ENCODE results near the gene SND1.

Gene SND1

GRCh38 chr7:127870231-127870907 is 218.4 kb downstream of the SND1 start:
- DNase-seq (ENCODE audit: insufficient read length), result no peak
- FAIRE-seq, result no peak
- TF ChIP-seq TAF1 (IDR thresholded peaks at IDR 0.05; ENCODE audit: borderline replicate concordance, low read depth, low read length) (no peak), POLR2AphosphoS5 (IDR thresholded peaks at IDR 0.05; ENCODE audit: low read depth, low read length) (no peak), POLR2A (IDR thresholded peaks at IDR 0.05; ENCODE audit: low read depth, low read length) (no peak)

- no peak for TF ChIP-seq POLR2A (IDR thresholded peaks at IDR 0.05; ENCODE audit: low read depth, low read length)
- no peak for TF ChIP-seq TAF1 (IDR thresholded peaks at IDR 0.05; ENCODE audit: borderline replicate concordance, low read depth, low read length)
- TF ChIP-seq POLR2AphosphoS5 (IDR thresholded peaks at IDR 0.05; ENCODE audit: low read depth, low read length), result no peak
Observed at GRCh38 chr7:127871226-127871625, 219.2 kb downstream of the SND1 start.

GRCh38 chr7:127872122-127872521 is 220.1 kb downstream of the SND1 start:
- FAIRE-seq (no peak), DNase-seq (ENCODE audit: insufficient read length) (no peak)
- TF ChIP-seq POLR2AphosphoS5 (IDR thresholded peaks at IDR 0.05; ENCODE audit: low read depth, low read length) (no peak), POLR2A (IDR thresholded peaks at IDR 0.05; ENCODE audit: low read depth, low read length) (no peak), TAF1 (IDR thresholded peaks at IDR 0.05; ENCODE audit: borderline replicate concordance, low read depth, low read length) (no peak)

More at GRCh38 chr7:127871226-127871625, 219.2 kb downstream of the SND1 start:
- DNase-seq (ENCODE audit: insufficient read length) (no peak), FAIRE-seq (no peak)

- no peak for FAIRE-seq
- DNase-seq (ENCODE audit: insufficient read length), result no peak
- TF ChIP-seq TAF1 (IDR thresholded peaks at IDR 0.05; ENCODE audit: borderline replicate concordance, low read depth, low read length) (no peak), POLR2A (IDR thresholded peaks at IDR 0.05; ENCODE audit: low read depth, low read length) (no peak), POLR2AphosphoS5 (IDR thresholded peaks at IDR 0.05; ENCODE audit: low read depth, low read length) (no peak)
Observed at GRCh38 chr7:127873151-127873550, 221.2 kb downstream of the SND1 start.

- FAIRE-seq (peak; percentile 44), DNase-seq (ENCODE audit: insufficient read length) (no peak)
Observed at GRCh38 chr7:127873715-127874636, 222.0 kb downstream of the SND1 start.

GRCh38 chr7:127874951-127875608 is 223.1 kb downstream of the SND1 start:
- TF ChIP-seq POLR2AphosphoS5 (IDR thresholded peaks at IDR 0.05; ENCODE audit: low read depth, low read length) (no peak), POLR2A (IDR thresholded peaks at IDR 0.05; ENCODE audit: low read depth, low read length) (no peak)
- no peak for FAIRE-seq
- DNase-seq (ENCODE audit: insufficient read length), result no peak

More at GRCh38 chr7:127873715-127874636, 222.0 kb downstream of the SND1 start:
- TF ChIP-seq POLR2AphosphoS5 (IDR thresholded peaks at IDR 0.05; ENCODE audit: low read depth, low read length) (no peak), POLR2A (IDR thresholded peaks at IDR 0.05; ENCODE audit: low read depth, low read length) (no peak), TAF1 (IDR thresholded peaks at IDR 0.05; ENCODE audit: borderline replicate concordance, low read depth, low read length) (no peak)

GRCh38 chr7:127876393-127876792 is 224.4 kb downstream of the SND1 start:
- FAIRE-seq, result no peak
- TF ChIP-seq POLR2A (IDR thresholded peaks at IDR 0.05; ENCODE audit: low read depth, low read length) (no peak), TAF1 (IDR thresholded peaks at IDR 0.05; ENCODE audit: borderline replicate concordance, low read depth, low read length) (no peak), POLR2AphosphoS5 (IDR thresholded peaks at IDR 0.05; ENCODE audit: low read depth, low read length) (no peak)
- DNase-seq (ENCODE audit: insufficient read length), result no peak

- no peak for FAIRE-seq
- no peak for DNase-seq (ENCODE audit: insufficient read length)
- TF ChIP-seq POLR2AphosphoS5 (IDR thresholded peaks at IDR 0.05; ENCODE audit: low read depth, low read length) (no peak), POLR2A (IDR thresholded peaks at IDR 0.05; ENCODE audit: low read depth, low read length) (no peak), TAF1 (IDR thresholded peaks at IDR 0.05; ENCODE audit: borderline replicate concordance, low read depth, low read length) (no peak)
Observed at GRCh38 chr7:127877951-127878350, 226.0 kb downstream of the SND1 start.

- FAIRE-seq, result no peak
- no peak for TF ChIP-seq POLR2A (IDR thresholded peaks at IDR 0.05; ENCODE audit: low read depth, low read length)
- TF ChIP-seq TAF1 (IDR thresholded peaks at IDR 0.05; ENCODE audit: borderline replicate concordance, low read depth, low read length), result no peak
- no peak for TF ChIP-seq POLR2AphosphoS5 (IDR thresholded peaks at IDR 0.05; ENCODE audit: low read depth, low read length)
- DNase-seq (ENCODE audit: insufficient read length), result no peak
Observed at GRCh38 chr7:127878791-127879190, 226.8 kb downstream of the SND1 start.

- no peak for FAIRE-seq
- TF ChIP-seq POLR2AphosphoS5 (IDR thresholded peaks at IDR 0.05; ENCODE audit: low read depth, low read length), result no peak
- TF ChIP-seq TAF1 (IDR thresholded peaks at IDR 0.05; ENCODE audit: borderline replicate concordance, low read depth, low read length), result no peak
- TF ChIP-seq POLR2A (IDR thresholded peaks at IDR 0.05; ENCODE audit: low read depth, low read length), result no peak
- no peak for DNase-seq (ENCODE audit: insufficient read length)
Observed at GRCh38 chr7:127879436-127879835, 227.4 kb downstream of the SND1 start.

- FAIRE-seq (no peak), DNase-seq (ENCODE audit: insufficient read length) (no peak)
- no peak for TF ChIP-seq POLR2A (IDR thresholded peaks at IDR 0.05; ENCODE audit: low read depth, low read length)
Observed at GRCh38 chr7:127879942-127880341, 227.9 kb downstream of the SND1 start.

All from GM12892 (cell line).